A673 (cell line): Measurements from ENCODE around the gene UGT2B7.

Experiments
- CTCF ChIP-seq: fragments of 300-800, 200-600 bp; sonication (generic); conservative IDR thresholded peaks from 2 replicates; pipeline ENCODE4 v1.5.1; 2017; ENCODE audit warnings: low read depth, mild to moderate bottlenecking, antibody characterized with exemption, low read length, moderate library complexity, mixed read lengths
- EZH2 ChIP-seq: fragments of 200-600 bp; sonication (generic); IDR thresholded peaks from 2 replicates; pipeline ENCODE4 v1.6.1; 2017; ENCODE audit warnings: borderline replicate concordance, low read depth, mild to moderate bottlenecking, mixed read lengths, antibody characterized with exemption, low read length; ENCODE audit not compliant: poor library complexity, severe bottlenecking

- no peak for TF ChIP-seq CTCF
- TF ChIP-seq EZH2: no peak
Observed at GRCh38 chr4:69124941-69125340, 28.7 kb downstream of the UGT2B7 start.
